ENCODE measurements around the gene SDCBP2. TPM values are rescaled to one million over a fixed set of nuclear protein-coding genes. Genes with fewer than 3 reads are reported as not detected.
A peak's percentile ranks its signal among the peaks of the same experiment; 100 is the strongest.

The SDCBP2 gene
- total RNA-seq, 1 donor from 2014 or later, result 1.2 TPM

DNA sequence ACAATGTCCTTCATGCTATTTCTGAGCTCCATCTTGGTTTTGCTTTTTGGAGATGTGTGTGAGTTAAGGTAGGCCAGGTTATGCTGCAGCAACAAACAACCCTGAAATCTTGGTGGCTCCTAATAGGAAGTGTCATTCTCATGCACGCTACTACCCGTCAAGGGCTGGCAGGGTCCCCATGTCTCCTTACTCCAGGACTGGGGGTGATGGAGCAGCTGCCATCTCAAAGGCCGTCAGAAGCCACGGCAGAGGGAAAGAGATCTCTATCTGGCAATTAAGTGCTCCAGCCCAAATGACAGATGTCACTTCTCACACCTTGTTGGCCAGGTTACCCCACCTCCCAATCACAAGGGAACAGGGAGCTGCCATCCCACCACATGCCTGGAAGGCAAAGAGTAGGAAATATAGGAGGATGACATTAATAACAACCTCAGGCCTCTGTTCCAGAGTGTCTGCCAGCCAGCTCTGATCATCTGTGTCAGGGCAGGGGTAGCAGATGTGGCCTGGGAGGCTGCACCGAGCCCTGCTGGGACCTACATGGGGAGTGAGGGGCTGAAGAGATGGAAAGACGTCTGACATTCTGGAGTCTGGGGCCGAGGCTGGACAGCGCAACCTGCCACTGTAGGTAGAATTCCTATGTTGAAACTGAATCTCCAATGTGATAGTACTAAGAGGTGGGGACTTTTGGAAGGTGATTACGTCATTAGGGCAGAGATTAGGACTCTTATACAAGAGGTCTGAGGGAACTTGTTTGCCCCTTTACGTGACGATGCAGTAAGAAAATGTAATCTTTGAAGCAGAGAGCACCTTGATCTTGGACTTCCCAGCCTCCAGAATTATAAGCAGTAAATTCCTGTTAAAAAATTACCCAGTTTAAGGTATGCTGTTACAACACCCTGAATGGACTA, 4.8 kb upstream of the SDCBP2 start:
- DNase-seq (peak; percentile 4), ATAC-seq (ENCODE audit: low read depth) (no peak)
- POLR2A ChIA-PET, result interaction anchor here (1.4 kb wide), 1 partner anchor 9 kb away, joined by 3 read pairs; no protein-coding TSS in a partner anchor
- intact Hi-C loops (cut with micrococcal nuclease), result no loop called here
- H3K27ac Mint-ChIP-seq, result no peak overlapping the region
- H3K4me3 Mint-ChIP-seq, result no peak overlapping the region
- CTCF ChIA-PET, result interaction anchor here (1.3 kb wide), 1 partner anchor 170 kb away, joined by 4 read pairs; no protein-coding TSS in a partner anchor
- H3K9me3 Mint-ChIP-seq, result no peaks in the 10 kb centered on the region
- TF ChIP-seq, protein P1, sequence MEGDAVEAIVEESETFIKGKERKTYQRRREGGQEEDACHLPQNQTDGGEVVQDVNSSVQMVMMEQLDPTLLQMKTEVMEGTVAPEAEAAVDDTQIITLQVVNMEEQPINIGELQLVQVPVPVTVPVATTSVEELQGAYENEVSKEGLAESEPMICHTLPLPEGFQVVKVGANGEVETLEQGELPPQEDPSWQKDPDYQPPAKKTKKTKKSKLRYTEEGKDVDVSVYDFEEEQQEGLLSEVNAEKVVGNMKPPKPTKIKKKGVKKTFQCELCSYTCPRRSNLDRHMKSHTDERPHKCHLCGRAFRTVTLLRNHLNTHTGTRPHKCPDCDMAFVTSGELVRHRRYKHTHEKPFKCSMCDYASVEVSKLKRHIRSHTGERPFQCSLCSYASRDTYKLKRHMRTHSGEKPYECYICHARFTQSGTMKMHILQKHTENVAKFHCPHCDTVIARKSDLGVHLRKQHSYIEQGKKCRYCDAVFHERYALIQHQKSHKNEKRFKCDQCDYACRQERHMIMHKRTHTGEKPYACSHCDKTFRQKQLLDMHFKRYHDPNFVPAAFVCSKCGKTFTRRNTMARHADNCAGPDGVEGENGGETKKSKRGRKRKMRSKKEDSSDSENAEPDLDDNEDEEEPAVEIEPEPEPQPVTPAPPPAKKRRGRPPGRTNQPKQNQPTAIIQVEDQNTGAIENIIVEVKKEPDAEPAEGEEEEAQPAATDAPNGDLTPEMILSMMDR (IDR thresholded peaks at IDR 0.05), result no peak
- H3K27me3 Mint-ChIP-seq, result no peaks in the 10 kb centered on the region
- peaks cover 37% of the 10 kb centered on the region for H3K36me3 Mint-ChIP-seq (ENCODE audit: low read depth)
- peaks cover 53% of the 10 kb centered on the region for H3K4me1 Mint-ChIP-seq

DNA sequence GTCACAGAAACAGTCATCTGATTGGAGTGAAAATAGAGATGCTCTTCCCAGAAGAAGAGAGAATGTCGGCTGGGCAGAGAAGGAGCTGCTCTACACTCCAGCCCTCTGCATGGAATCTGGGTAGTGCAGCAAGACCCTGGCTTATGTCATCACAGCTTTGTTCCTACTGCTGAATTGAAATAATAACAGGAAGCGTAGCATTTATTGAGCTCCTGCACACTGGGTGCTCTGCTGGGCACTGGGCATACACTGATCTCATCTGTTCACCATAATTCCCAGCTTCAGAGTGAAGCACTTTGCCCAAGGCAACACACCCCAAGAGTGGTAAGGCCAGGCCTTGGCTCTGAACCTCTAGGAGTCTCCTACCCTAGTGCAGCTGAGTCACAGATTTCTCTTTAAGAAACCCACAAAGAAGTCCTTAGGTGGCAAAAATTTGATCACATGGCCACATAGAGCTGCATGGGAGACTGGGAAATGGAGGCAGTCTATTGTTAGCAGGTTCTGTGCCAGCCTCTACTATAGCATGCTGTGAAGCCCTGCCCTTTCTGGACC, 3.9 kb upstream of the SDCBP2 start:
- H3K4me1 Mint-ChIP-seq, result peaks cover 62% of the 10 kb centered on the region
- intact Hi-C loops (cut with micrococcal nuclease), result no loop called here
- CTCF ChIA-PET, result interaction anchor here (0.6 to 1.3 kb wide), 2 partner anchors 19 to 171 kb away, joined by 3 to 4 read pairs; no protein-coding TSS in a partner anchor
- H3K4me3 Mint-ChIP-seq, result no peak overlapping the region
- H3K27ac Mint-ChIP-seq, result no peak overlapping the region
- no peaks in the 10 kb centered on the region for H3K27me3 Mint-ChIP-seq
- no peak for ATAC-seq (ENCODE audit: low read depth)
- POLR2A ChIA-PET, result interaction anchor here (0.8 kb wide), 1 partner anchor 10 kb away, joined by 3 read pairs; no protein-coding TSS in a partner anchor
- TF ChIP-seq, protein P1 (IDR thresholded peaks at IDR 0.05), result no peak
- no peaks in the 10 kb centered on the region for H3K9me3 Mint-ChIP-seq
- peaks cover 40% of the 10 kb centered on the region for H3K36me3 Mint-ChIP-seq (ENCODE audit: low read depth)
- peak; percentile 3 for DNase-seq

DNA sequence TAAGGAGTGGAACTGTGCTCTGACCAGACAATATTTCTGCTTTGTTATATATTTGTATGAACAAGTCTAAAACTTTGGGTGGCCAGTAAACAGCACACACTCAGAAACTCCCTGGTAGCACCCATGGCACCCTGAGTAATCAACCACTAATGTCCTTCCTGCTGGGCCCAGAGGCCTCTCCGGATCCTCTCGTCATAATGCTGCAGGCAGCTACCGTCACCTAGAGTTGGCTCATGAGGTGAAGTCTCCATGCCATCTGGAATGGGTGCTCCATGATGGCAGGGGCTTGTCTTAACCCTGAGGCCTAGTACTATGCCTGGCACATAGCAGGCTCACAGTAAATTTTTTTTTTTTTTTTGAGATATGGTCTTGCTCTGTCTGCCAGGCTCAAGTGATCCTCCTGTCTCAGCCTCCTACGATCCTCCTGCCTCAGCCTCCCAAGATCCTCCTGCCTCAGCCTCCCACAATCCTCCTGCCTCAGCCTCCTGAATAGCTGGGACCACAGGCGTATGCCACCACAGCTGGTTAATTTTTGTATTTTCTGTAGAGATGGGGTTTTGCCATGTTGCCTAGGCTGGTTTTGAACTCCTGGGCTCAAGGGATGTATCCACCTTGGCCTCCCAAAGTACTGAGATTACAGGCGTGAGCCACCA, 3.0 kb upstream of the SDCBP2 start:
- CTCF ChIA-PET, result interaction anchor here (1.3 kb wide), 1 partner anchor 172 kb away, joined by 4 read pairs; no protein-coding TSS in a partner anchor
- POLR2A ChIA-PET, result interaction anchor here (0.6 to 0.8 kb wide), 2 partner anchors 10 to 1011 kb away, joined by 3 read pairs; no protein-coding TSS in a partner anchor

DNA sequence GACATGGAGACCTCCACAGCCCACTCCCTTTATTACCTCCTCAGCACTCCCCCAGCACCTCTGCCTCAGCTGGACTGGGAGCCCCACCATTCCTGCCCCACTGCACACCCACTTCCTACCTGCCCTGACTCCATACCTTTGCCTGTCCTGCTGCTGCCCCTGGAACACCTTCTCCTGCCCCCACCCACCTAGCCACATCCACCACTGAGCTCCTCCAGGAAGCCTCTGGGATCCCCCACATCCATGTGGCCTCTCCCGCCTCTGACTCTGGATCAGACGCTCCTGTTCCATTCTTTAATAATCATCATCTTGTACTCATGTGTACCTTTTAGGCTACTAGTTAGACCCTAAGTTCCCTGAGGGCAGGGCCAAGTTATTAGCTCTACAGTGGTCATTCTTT, 2.2 kb upstream of the SDCBP2 start:
- H3K36me3 Mint-ChIP-seq (ENCODE audit: low read depth), result peaks cover 42% of the 10 kb centered on the region

More for the DNA sequence above, 3.0 kb upstream of the SDCBP2 start:
- Mint-ChIP-seq H3K9me3 (no peaks in the 10 kb centered on the region), H3K36me3 (ENCODE audit: low read depth) (peaks cover 42% of the 10 kb centered on the region), H3K4me1 (peaks cover 66% of the 10 kb centered on the region), H3K27ac (no peak overlapping the region), H3K4me3 (no peak overlapping the region), H3K27me3 (no peaks in the 10 kb centered on the region)
- TF ChIP-seq, protein P1 (IDR thresholded peaks at IDR 0.05), result no peak
- DNase-seq (no peak), ATAC-seq (ENCODE audit: low read depth) (no peak)
- intact Hi-C loops (cut with micrococcal nuclease), result no loop called here

More for the DNA sequence above, 2.2 kb upstream of the SDCBP2 start:
- ATAC-seq (ENCODE audit: low read depth) (no peak), DNase-seq (peak; percentile 8)
- Mint-ChIP-seq H3K4me3 (no peak overlapping the region), H3K27ac (no peak overlapping the region), H3K4me1 (peaks cover 59% of the 10 kb centered on the region), H3K9me3 (no peaks in the 10 kb centered on the region), H3K27me3 (no peaks in the 10 kb centered on the region)
- CTCF ChIA-PET, result no interaction called here
- POLR2A ChIA-PET, result no interaction called here
- TF ChIP-seq, protein P1 (IDR thresholded peaks at IDR 0.05), result no peak
- intact Hi-C loops (cut with micrococcal nuclease), result no loop called here

Measured in activated B cell treated with CpG ODN at 0.5 μM for 24 hours (primary cell).